Stimulated activated CD8-positive, alpha-beta memory T cell treated with anti-CD3 and anti-CD28 coated beads, Interleukin-4, amount 100 ng/mL, for 24 hours (primary cell): Measurements from ENCODE around the gene EPHA3.

Experiments
- DNase-seq: peaks from one replicate; pipeline ENCODE4 v3.0.0-alpha.2; 2020; ENCODE audit warnings: low read depth

Gene EPHA3

GRCh38 chr3:89145995-89146394 lies 38.6 kb downstream of the EPHA3 start:
- no peak for DNase-seq

- DNase-seq = no peak
These were observed 47.0 kb downstream of the EPHA3 start for GRCh38 chr3:89154416-89154815.

- no peak for DNase-seq
These were observed 48.4 kb downstream of the EPHA3 start for GRCh38 chr3:89155811-89156210.

- no peak for DNase-seq
These were observed 50.2 kb downstream of the EPHA3 start for GRCh38 chr3:89157575-89157974.

- no peak for DNase-seq
These were observed 52.2 kb downstream of the EPHA3 start for GRCh38 chr3:89159605-89160004.

- no peak for DNase-seq
These were observed 57.4 kb downstream of the EPHA3 start for GRCh38 chr3:89164774-89165173.

- DNase-seq = no peak
These were observed 58.3 kb downstream of the EPHA3 start for GRCh38 chr3:89165636-89166263.

GRCh38 chr3:89171687-89172545 lies 64.5 kb downstream of the EPHA3 start:
- DNase-seq = no peak

- DNase-seq = no peak
These were observed 66.1 kb downstream of the EPHA3 start for GRCh38 chr3:89173546-89173945.

GRCh38 chr3:89179355-89180001 lies 72.1 kb downstream of the EPHA3 start:
- DNase-seq = no peak

GRCh38 chr3:89180334-89180733 lies 72.9 kb downstream of the EPHA3 start:
- DNase-seq = no peak

- DNase-seq = no peak
These were observed 74.6 kb downstream of the EPHA3 start for GRCh38 chr3:89182056-89182455.

- DNase-seq = no peak
These were observed 77.0 kb downstream of the EPHA3 start for GRCh38 chr3:89184151-89184995.

- DNase-seq = no peak
These were observed 79.0 kb downstream of the EPHA3 start for GRCh38 chr3:89186456-89186855.

- DNase-seq = no peak
These were observed 91.2 kb downstream of the EPHA3 start for GRCh38 chr3:89198591-89198990.

GRCh38 chr3:89212619-89213018 lies 105.2 kb downstream of the EPHA3 start:
- DNase-seq = no peak

GRCh38 chr3:89216016-89216739 lies 108.8 kb downstream of the EPHA3 start:
- DNase-seq = no peak

GRCh38 chr3:89217148-89217685 lies 109.8 kb downstream of the EPHA3 start:
- DNase-seq = no peak

- DNase-seq = no peak
These were observed 114.5 kb downstream of the EPHA3 start for GRCh38 chr3:89221924-89222323.

- no peak for DNase-seq
These were observed 115.8 kb downstream of the EPHA3 start for GRCh38 chr3:89223188-89223587.

GRCh38 chr3:89227218-89227617 lies 119.8 kb downstream of the EPHA3 start:
- no peak for DNase-seq
